GM12878 (cell line): ENCODE results near the gene DNAJC15. TPM values are rescaled to one million over a fixed set of nuclear protein-coding genes. Genes with fewer than 3 reads are reported as not detected.

Source experiments
- ATAC-seq: fragments of 200-7000 bp; cut with Tn5 transposase; 3 replicates; pipeline ENCODE4 v1.9.1; 2020; ENCODE audit warnings: mild to moderate bottlenecking, moderate library complexity
- BruUV-seq: library from RNA; stranded (reverse); fragments of 400-500 nt; replicated peaks from 2 replicates; lab custom pipeline; 2021; lab: Mats Ljungman, UMichigan
- CTCF ChIA-PET: fragments of 300-600 bp; sonication (Branson Sonifier 250); formaldehyde crosslinking; extraction: SDS; loops from one replicate; lab custom pipeline; 2021; ENCODE audit warnings: inconsistent platforms; lab: Yijun Ruan, JAX
- POLR2A ChIA-PET: fragments of 350-600 bp; formaldehyde crosslinking; extraction: SDS; loops from one replicate; lab custom pipeline; 2021; ENCODE audit warnings: inconsistent platforms; lab: Charles Lee
- RAD21 ChIA-PET: fragments of 300-600 bp; sonication (Branson Sonifier 250); formaldehyde crosslinking; loops from one replicate; lab custom pipeline; 2023; ENCODE audit warnings: antibody characterized with exemption; ENCODE audit not compliant: unreplicated experiment; lab: Charles Lee
- SMC1A ChIA-PET: fragments of 300-600 bp; sonication (Branson Sonifier 250); formaldehyde crosslinking; loops from one replicate; lab custom pipeline; 2023; ENCODE audit not compliant: unreplicated experiment, uncharacterized antibody; lab: Charles Lee
- DNase-seq: peaks from one replicate; pipeline ENCODE4 v3.0.0-alpha.2; 2011; ENCODE audit warnings: low read depth, low spot score
- FAIRE-seq: peaks from 3 replicates; lab custom pipeline; 2011; peaks lifted over from hg19 to GRCh38; lab: Jason Lieb, UNC
- H2AFZ ChIP-seq: 2 replicates; pipeline ENCODE4 v1.6.0; 2011; ENCODE audit warnings: low read depth, low read length, control low read depth; ENCODE audit not compliant: control insufficient read depth
- H3K27ac ChIP-seq: 2 replicates; pipeline ENCODE4 v1.5.1; 2011; ENCODE audit warnings: control low read depth; ENCODE audit not compliant: control insufficient read depth, insufficient read depth
- H3K27me3 ChIP-seq, 2 experiments: replicated peaks in 1 of 2; 2 replicates each; pipeline versions ENCODE4 v1.6.0 to v1.6.1; 2011; ENCODE audit warnings: low read length in 1 of 2; ENCODE audit not compliant: control insufficient read depth in 2 of 2, insufficient read depth in 2 of 2
- H3K36me3 ChIP-seq, 2 experiments: 2 replicates each; pipeline ENCODE4 v1.5.1; 2011; ENCODE audit warnings: low read length in 1 of 2; ENCODE audit not compliant: control insufficient read depth in 2 of 2, insufficient read depth in 2 of 2
- H3K4me1 ChIP-seq: 2 replicates; pipeline ENCODE4 v1.6.1; 2011; ENCODE audit warnings: mild to moderate bottlenecking, low read length, moderate library complexity, mixed read lengths; ENCODE audit not compliant: control insufficient read depth, insufficient read depth
- H3K4me2 ChIP-seq: 2 replicates; pipeline ENCODE4 v1.6.0; 2011; ENCODE audit warnings: control low read depth; ENCODE audit not compliant: control insufficient read depth, insufficient read depth
- H3K4me3 ChIP-seq: fragments of 200-600 bp; sonication (generic); 2 replicates; pipeline ENCODE4 v1.5.1; 2016
- H3K79me2 ChIP-seq: 2 replicates; pipeline ENCODE4 v1.6.0; 2011; ENCODE audit warnings: low read length; ENCODE audit not compliant: control insufficient read depth, insufficient read depth
- H3K9ac ChIP-seq: 2 replicates; pipeline ENCODE4 v1.8.0; 2011; ENCODE audit warnings: low read length, control low read depth, mixed read lengths; ENCODE audit not compliant: control insufficient read depth, insufficient read depth
- H3K9me3 ChIP-seq: replicated peaks from 3 replicates; pipeline ENCODE4 v1.5.1; 2011; ENCODE audit warnings: mild to moderate bottlenecking, low read length; ENCODE audit not compliant: control insufficient read depth, insufficient read depth
- H4K20me1 ChIP-seq: 2 replicates; pipeline ENCODE4 v1.6.0; 2011; ENCODE audit not compliant: control insufficient read depth, insufficient read depth
- ATF7 ChIP-seq: fragments of 450-650 bp; IDR thresholded peaks from 2 replicates; pipeline ENCODE4 v1.6.1; 2016; ENCODE audit warnings: low read depth, mild to moderate bottlenecking
- BHLHE40 ChIP-seq, 2 experiments: fragments of 450-650 bp in 1 of 2; IDR thresholded peaks; 2 replicates each; pipeline ENCODE4 v1.6.1; 2011 to 2017; ENCODE audit warnings: low read depth in 2 of 2, borderline replicate concordance in 1 of 2, improper control_type of control experiment in 1 of 2, low read length in 1 of 2, mild to moderate bottlenecking in 1 of 2
- BMI1 ChIP-seq: fragments of 450-650 bp; IDR thresholded peaks from 2 replicates; pipeline ENCODE4 v1.6.1; 2016; ENCODE audit warnings: mild to moderate bottlenecking, moderate library complexity, borderline replicate concordance
- CBX3 ChIP-seq: fragments of 200-600 bp; sonication (generic); IDR thresholded peaks from 2 replicates; pipeline ENCODE4 v1.6.1; 2016; ENCODE audit warnings: low read depth, borderline replicate concordance
- DPF2 ChIP-seq: fragments of 450-650 bp; IDR thresholded peaks from 2 replicates; pipeline ENCODE4 v1.6.1; 2017; ENCODE audit warnings: mild to moderate bottlenecking
- ESRRA ChIP-seq: IDR thresholded peaks from 2 replicates; pipeline ENCODE4 v1.6.1; 2012; ENCODE audit warnings: mild to moderate bottlenecking, low read length, improper control_type of control experiment
- EZH2 ChIP-seq: IDR thresholded peaks from 2 replicates; pipeline ENCODE4 v1.6.1; 2012; ENCODE audit warnings: low read depth, mild to moderate bottlenecking, control low read depth, inconsistent platforms, low read length, borderline replicate concordance; ENCODE audit not compliant: control insufficient read depth
- GATAD2B ChIP-seq: fragments of 450-650 bp; conservative IDR thresholded peaks from 2 replicates; pipeline ENCODE4 v1.6.1; 2017; ENCODE audit warnings: low read depth, mild to moderate bottlenecking, moderate library complexity
- IKZF2 ChIP-seq, 2 experiments: fragments of 450-650 bp; IDR thresholded peaks; 2 replicates each; pipeline ENCODE4 v1.6.1; 2017; ENCODE audit warnings: mild to moderate bottlenecking in 2 of 2, moderate library complexity in 2 of 2
- MYC ChIP-seq: IDR thresholded peaks from 2 replicates; pipeline ENCODE4 v1.6.1; 2011; ENCODE audit warnings: mild to moderate bottlenecking, low read length, moderate library complexity, inconsistent platforms; ENCODE audit not compliant: insufficient read depth, insufficient replicate concordance, insufficient read length, severe bottlenecking
- NFIC ChIP-seq: IDR thresholded peaks from 2 replicates; pipeline ENCODE4 v1.6.1; 2012; ENCODE audit warnings: low read depth, mild to moderate bottlenecking, inconsistent platforms, low read length, moderate library complexity
- NR2F1 ChIP-seq: fragments of 450-650 bp; conservative IDR thresholded peaks from 2 replicates; pipeline ENCODE4 v1.6.1; 2017; ENCODE audit warnings: mild to moderate bottlenecking
- SIN3A ChIP-seq: IDR thresholded peaks from 2 replicates; pipeline ENCODE4 v1.6.1; 2012; ENCODE audit warnings: low read depth, low read length, improper control_type of control experiment
- SPI1 ChIP-seq: IDR thresholded peaks from 2 replicates; pipeline ENCODE4 v1.6.1; 2011; ENCODE audit warnings: low read depth, mild to moderate bottlenecking, low read length, moderate library complexity, borderline replicate concordance; ENCODE audit not compliant: insufficient read depth
- STAT3 ChIP-seq: IDR thresholded peaks from 2 replicates; pipeline ENCODE4 v1.6.1; 2011; ENCODE audit warnings: low read depth, low read length, improper control_type of control experiment
- TBL1XR1 ChIP-seq: IDR thresholded peaks from 2 replicates; pipeline ENCODE4 v1.6.1; 2012; ENCODE audit warnings: low read depth, low read length, improper control_type of control experiment
- TCF12 ChIP-seq: IDR thresholded peaks from 2 replicates; pipeline ENCODE4 v1.6.1; 2011; ENCODE audit warnings: low read depth, mild to moderate bottlenecking, low read length
- YY1 ChIP-seq: IDR thresholded peaks from 2 replicates; pipeline ENCODE4 v1.6.1; 2011; ENCODE audit warnings: low read depth, mild to moderate bottlenecking, low read length
- WGBS: methylation state at CpG from one replicate; pipeline ENCODE4 v1.1.6; 2016; ENCODE audit warnings: low lambda C conversion rate; ENCODE audit not compliant: insufficient replicate concordance, insufficient coverage; ENCODE audit errors: missing lambda C conversion rate; 5-methylcytosine and 5-hydroxymethylcytosine counted together
- in situ Hi-C: fragments of 300-500 bp; cut with MboI; formaldehyde crosslinking; loops from 9 replicates; pipeline ENCODE4 v1.14.3; 2018; ENCODE audit warnings: mixed read lengths
- intact Hi-C: fragments of 100-400 bp; cut with micrococcal nuclease; formaldehyde crosslinking; loops from one replicate; pipeline ENCODE4 v1.14.2; 2022; ENCODE audit not compliant: unreplicated experiment
- polyA plus RNA-seq, 11 experiments: library from polyadenylated mRNA; depleted of rRNA in 4 of 11; unstranded in 6 of 11; stranded (reverse) in 5 of 11; fragments of >200 nt; fragmentation: Nextera tagmentation in 4 of 11; fragmentation: Illumina TruSeq in 1 of 11; extraction: Ambion mirVana in 4 of 11; extraction: Trizol in 1 of 11; gene quantifications; 1 replicate in 1 of 11; 2 replicates in 10 of 11; pipeline versions ENCODE4 v1.2.1 to v1.2.3, GENCODE V29; 2011 to 2016; ENCODE audit warnings: inconsistent platforms in 2 of 11, missing spikeins in 2 of 11, low read depth in 1 of 11
- total RNA-seq, 4 experiments: library from RNA; depleted of rRNA in 3 of 4; stranded (reverse); fragments of >200 nt in 3 of 4; fragmentation: Illumina TruSeq in 1 of 4; extraction: Trizol in 1 of 4; gene quantifications; 2 replicates each; pipeline versions ENCODE4 v1.2.1 to v1.2.3, GENCODE V29; 2013 to 2021
- TF ChIP-seq, protein P1 (sequence below): fragments of 450-650 bp; conservative IDR thresholded peaks from 2 replicates; pipeline ENCODE4 v1.6.1; 2017; ENCODE audit warnings: mild to moderate bottlenecking, moderate library complexity
- TF ChIP-seq, protein P2 (sequence below): fragments of 450-650 bp; IDR thresholded peaks from 2 replicates; pipeline ENCODE4 v1.6.1; 2017; ENCODE audit warnings: low read depth, mild to moderate bottlenecking, moderate library complexity

Gene DNAJC15
- total and polyA plus RNA-seq, 10 of the 15 experiments (the other 5 are each of a cell fraction or from before 2014, with no cell fraction given) = 13.1 to 104 (median 54.4) TPM

DNA sequence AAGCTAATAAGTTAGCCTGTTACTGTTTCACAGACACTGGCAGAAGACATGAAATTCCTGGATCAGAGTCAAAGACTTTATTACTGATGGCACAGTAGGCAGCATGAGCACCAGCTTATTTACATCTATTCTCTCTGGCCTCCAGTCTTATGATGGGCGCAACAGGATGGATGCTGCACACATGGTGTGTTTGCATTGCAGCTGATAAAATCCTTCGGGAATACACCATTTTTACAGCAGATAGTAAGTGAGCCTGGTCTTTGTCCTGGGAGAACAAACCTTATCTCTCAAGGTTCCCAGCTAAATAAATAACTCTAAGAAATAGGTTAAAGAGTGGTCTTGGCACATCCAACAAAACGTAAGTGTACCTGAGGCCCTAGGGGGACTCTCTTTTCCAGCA, 47.3 kb upstream of the DNAJC15 start (continued):
- no peak for TF ChIP-seq EZH2
- TF ChIP-seq MYC = no peak
- TF ChIP-seq, protein P1, sequence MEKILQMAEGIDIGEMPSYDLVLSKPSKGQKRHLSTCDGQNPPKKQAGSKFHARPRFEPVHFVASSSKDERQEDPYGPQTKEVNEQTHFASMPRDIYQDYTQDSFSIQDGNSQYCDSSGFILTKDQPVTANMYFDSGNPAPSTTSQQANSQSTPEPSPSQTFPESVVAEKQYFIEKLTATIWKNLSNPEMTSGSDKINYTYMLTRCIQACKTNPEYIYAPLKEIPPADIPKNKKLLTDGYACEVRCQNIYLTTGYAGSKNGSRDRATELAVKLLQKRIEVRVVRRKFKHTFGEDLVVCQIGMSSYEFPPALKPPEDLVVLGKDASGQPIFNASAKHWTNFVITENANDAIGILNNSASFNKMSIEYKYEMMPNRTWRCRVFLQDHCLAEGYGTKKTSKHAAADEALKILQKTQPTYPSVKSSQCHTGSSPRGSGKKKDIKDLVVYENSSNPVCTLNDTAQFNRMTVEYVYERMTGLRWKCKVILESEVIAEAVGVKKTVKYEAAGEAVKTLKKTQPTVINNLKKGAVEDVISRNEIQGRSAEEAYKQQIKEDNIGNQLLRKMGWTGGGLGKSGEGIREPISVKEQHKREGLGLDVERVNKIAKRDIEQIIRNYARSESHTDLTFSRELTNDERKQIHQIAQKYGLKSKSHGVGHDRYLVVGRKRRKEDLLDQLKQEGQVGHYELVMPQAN = no peak
- no peak for TF ChIP-seq ESRRA
- no peak for TF ChIP-seq ATF7
- TF ChIP-seq, all 136 proteins: peak for 0

DNA sequence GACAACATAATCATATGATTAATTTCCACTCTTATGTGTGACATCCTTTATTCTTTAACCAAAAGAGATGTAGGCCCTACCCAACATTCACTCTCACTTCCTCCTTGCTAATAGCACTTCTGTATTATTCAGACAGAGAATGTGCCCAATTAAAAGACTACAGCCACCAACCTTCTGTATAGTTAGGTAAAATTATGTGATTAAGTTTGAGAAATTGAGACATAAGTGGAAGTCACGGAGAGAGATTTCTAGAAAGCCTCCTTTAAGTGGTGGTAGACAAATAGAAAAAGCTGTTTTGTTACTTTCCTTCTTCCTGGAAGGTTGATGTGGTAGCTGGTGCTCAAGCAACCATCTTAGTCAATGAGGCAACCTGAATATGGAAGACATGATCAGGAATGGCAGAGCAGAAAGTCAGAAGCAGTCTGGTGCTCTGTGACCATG, 46.1 kb upstream of the DNAJC15 start:
- ChIA-PET SMC1A (interaction anchor here (0.7 to 2.0 kb wide), 3 partner anchors 11 to 21 kb away, joined by 3 to 9 read pairs (median 4); no protein-coding TSS in a partner anchor), CTCF (no interaction called here), RAD21 (interaction anchor here (1.2 to 1.6 kb wide), 2 partner anchors 13 to 48 kb away, joined by 3 to 4 read pairs; no protein-coding TSS in a partner anchor), POLR2A (no interaction called here)
- Histone ChIP-seq H3K27ac (no peak overlapping the region), H3K4me3 (no peak overlapping the region), H3K79me2 (no peaks in the 10 kb centered on the region; the same call in 1 of the 2 replicates), H3K36me3 (no peaks in the 10 kb centered on the region), H3K4me1 (peaks cover 3% of the 10 kb centered on the region), H2AFZ (no peak overlapping the region), H4K20me1 (no peaks in the 10 kb centered on the region), H3K27me3 (no peaks in the 10 kb centered on the region), H3K9me3 (no peaks in the 10 kb centered on the region; the same call in 1 of the 3 replicates), H3K9ac (no peak overlapping the region), H3K4me2 (no peak overlapping the region)
- peak; percentile 98 for ATAC-seq
- intact Hi-C loops (loop anchor here (10.0 kb wide), 1 partner anchor 288 kb away; no protein-coding TSS in a partner anchor), in situ Hi-C loops (loop anchor here (10.0 kb wide), 2 partner anchors 828 to 898 kb away; partner anchors contain the start of genes CCDC122 and LACC1)
- no peak for FAIRE-seq
- DNase-seq = no peak
- WGBS = 38% methylated on average over 1 of the region's 1 CpG
- BruUV-seq = no TSS peak
- TF ChIP-seq SPI1 (peak; percentile 93), YY1 (peak; percentile 48; the same call in 1 of the 2 replicates), IKZF2 (IDR thresholded peaks at IDR 0.05) (peak; percentile 60 to 72), TBL1XR1 (no peak), NR2F1 (peak; percentile 65), TCF12 (0 out of 2 replicates have a peak, but pooled peaks have one; percentile 14), DPF2 (peak; percentile 94), STAT3 (peak; percentile 99), GATAD2B (peak; percentile 56; the same call in 1 of the 2 replicates), BHLHE40 (IDR thresholded peaks at IDR 0.05; ENCODE audit: borderline replicate concordance in 1 of 2, low read depth in 2 of 2, low read length in 1 of 2) (0 out of 4 replicates have a peak, but pooled peaks have one; percentile 5 to 15), NFIC (0 out of 2 replicates have a peak, but pooled peaks have one; percentile 20), BMI1 (peak; percentile 81), CBX3 (no peak), SIN3A (no peak)
- TF ChIP-seq, protein P2, sequence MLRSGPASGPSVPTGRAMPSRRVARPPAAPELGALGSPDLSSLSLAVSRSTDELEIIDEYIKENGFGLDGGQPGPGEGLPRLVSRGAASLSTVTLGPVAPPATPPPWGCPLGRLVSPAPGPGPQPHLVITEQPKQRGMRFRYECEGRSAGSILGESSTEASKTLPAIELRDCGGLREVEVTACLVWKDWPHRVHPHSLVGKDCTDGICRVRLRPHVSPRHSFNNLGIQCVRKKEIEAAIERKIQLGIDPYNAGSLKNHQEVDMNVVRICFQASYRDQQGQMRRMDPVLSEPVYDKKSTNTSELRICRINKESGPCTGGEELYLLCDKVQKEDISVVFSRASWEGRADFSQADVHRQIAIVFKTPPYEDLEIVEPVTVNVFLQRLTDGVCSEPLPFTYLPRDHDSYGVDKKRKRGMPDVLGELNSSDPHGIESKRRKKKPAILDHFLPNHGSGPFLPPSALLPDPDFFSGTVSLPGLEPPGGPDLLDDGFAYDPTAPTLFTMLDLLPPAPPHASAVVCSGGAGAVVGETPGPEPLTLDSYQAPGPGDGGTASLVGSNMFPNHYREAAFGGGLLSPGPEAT = peak; percentile 34; the same call in 1 of the 2 replicates
